GM18870 (cell line): Measurements from ENCODE around the gene SNAI1.

ENCODE experiments used
- ATAC-seq: cut with Tn5 transposase; IDR thresholded peaks from one replicate; pipeline ENCODE4 v1.9.1; 2021; ENCODE audit warnings: moderate library complexity; ENCODE audit not compliant: unreplicated experiment

Gene SNAI1

DNA sequence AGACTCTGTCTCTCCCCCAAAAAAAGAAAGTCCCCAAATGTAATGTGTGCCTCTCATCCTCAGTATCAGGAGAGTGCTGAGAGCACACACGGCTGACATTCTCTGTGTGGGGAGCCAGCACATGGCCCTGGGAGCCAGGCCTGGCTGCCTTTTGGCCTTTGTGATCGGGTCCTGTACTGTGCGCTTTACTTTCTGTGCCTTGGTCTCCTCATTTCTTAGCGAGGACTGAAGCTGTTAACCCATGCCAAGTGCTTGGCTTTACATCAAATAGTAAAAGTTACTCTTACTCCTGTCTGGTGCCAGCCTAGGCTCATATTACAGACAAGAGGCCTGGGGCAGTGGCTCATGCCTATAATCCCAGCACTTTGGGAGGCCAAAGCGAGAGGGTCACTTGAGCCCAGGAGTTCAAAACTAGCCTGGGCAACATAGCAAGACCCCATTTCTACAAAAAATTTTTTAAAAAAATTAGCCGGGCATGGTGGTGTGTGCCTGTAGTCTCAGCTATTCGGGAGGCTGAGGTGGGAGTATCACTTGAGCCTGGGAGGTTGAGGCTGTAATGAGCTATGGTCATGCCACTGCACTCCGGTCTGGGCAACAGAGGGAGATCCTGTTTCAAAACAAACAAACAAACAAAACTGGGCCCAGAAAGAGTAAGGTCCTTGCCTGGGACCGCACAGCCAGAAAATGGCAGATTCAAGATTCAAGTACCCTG is 50.3 kb downstream of the SNAI1 start:
- ATAC-seq, result no peak

DNA sequence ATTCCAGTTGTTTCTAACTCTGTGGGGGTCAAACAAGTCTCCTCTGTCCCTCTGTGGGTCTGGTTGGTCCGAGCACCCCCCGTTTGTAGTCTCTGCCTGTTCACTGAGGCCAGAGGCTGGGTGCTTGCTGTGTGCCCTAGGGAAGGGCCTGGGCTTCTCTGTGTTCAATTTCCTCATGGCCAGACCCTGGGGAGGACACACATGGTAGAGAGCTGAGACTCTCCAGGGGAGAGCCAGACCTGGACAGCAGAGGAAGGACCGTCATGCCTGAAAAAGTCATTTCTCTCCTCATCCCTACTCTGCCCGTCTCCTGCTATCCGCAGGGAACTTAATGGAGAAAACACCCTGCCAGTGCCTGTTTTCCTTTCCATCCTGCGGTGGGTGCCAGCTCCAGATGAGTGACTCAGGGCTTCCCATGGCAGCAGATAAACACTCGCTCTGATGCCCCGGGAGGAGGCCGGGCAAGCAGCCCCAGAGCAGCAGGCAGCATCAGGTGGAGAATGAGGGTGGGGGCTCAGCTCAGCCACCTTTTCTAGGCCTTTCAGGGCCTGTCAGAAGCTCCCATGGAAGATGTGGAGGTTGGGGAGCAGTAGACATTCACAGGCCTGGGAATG is 51.9 kb downstream of the SNAI1 start:
- ATAC-seq, result no peak

DNA sequence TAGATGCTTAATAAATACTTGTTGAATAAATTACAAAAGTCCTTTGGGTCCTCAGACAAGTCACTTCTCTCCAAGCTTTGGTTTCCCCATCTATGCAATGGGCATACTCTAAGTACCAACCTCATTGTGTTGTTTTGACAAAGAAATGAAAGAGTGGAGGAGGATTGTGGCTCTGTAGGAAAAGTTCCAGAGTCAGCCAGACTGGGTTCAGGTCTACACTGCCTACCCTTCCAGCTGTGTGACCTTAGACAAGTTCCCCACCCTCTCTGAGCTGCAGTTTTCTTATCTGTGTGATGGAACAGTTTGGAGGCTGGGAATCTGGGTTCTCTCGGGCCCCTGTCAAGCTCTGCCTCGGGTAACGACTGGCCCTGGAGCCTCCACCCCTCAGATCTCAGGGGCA is 53.9 kb downstream of the SNAI1 start:
- ATAC-seq, result no peak

DNA sequence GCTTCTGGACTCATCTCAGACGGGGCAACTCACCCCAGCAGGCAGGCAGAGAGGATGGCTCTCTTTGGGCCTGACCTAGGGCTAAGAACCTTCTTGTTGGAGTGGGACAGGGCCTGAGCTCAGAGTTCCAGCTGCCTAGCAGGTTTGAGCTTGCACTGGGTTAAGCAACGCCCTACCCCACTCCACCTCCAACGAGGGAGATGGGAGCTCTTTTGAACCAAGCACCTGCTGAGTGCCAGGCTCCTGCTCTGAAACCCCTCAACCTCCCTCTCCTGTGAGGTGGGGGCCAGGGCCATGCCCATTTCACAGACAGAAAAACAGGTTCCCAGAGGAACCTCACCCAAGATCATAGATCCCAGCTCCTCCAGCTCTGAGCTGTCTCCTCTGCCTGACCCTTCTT is 54.3 kb downstream of the SNAI1 start:
- no peak for ATAC-seq

DNA sequence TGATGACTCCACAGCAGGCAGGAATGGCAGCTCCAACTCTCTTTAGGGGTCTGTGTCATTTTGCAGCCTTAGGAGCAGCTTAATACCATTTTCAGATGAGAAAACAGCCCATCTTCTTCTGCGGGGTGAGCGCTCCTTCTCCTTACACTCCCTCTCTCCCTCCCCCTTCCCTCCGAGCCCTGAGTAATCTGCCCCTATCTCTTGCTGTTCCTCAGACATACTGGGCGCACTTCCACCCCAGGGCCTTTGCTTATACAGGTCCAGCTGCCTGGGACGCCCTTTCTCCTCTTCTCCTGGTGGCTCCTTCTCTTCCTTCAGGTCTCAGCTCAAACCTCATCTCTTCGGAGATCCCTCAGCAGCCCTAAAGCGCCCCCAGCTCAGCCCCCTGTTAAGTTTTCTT is 54.8 kb downstream of the SNAI1 start:
- no peak for ATAC-seq

DNA sequence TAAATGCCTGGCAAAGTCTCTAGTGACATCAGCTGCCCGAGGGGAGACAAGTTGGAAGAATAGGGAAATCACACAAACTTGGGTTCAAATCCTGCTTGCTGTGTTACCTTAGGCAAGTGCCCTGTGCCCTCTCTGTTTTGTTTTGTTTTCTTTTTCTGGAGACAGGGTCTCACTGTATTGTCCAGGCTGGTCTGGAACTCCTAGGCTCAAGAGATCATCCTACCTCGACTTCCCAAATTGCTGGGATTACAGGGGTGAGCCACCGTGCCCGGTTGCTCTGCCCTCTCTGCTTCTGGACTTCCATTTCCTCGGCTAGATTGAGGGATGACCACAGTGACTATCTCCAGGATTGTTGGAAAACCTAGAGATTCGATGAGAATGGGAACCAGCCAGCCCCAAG is 55.4 kb downstream of the SNAI1 start:
- no peak for ATAC-seq
